HTERT RPE-1 (cell line): ENCODE measurements around the gene EPC2.
"Not testable (repeated sequence)": the region's sequence is repeated elsewhere in the genome, so short reads cannot be mapped to it uniquely, and the experiment has no call there.

ENCODE experiments used
- in situ Hi-C: fragments of 300-500 bp; cut with MboI; formaldehyde crosslinking; loops from 4 replicates; pipeline ENCODE4 v1.14.3; 2020; ENCODE audit warnings: low sequenced_read_pairs

EPC2 gene

GRCh38 chr2:148674063-148675020 lies 29.8 kb downstream of the EPC2 start:
- in situ Hi-C loops = no loop called here

GRCh38 chr2:148675708-148676107 lies 31.2 kb downstream of the EPC2 start:
- in situ Hi-C loops = no loop called here

GRCh38 chr2:148678302-148679179 lies 34.0 kb downstream of the EPC2 start:
- in situ Hi-C loops = not testable (repeated sequence)

DNA sequence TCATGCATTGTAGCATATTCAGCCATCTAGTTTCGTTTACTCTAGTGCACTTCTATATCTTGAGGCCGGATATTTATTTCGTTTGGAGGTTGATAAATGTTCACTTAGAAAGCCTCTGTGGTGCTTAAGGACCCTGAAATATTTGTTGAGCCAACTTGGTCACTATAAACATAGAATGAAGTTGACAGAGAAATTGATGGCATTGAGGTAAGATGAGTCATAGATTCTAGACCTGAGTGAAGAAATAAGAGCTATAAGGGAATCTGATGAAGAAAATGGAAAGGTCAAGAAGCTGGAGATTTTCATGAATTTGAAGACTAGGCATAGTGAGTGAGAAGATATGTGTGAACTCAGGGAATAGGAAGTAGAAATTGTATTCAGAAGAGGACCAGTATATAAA lies 35.9 kb downstream of the EPC2 start:
- in situ Hi-C loops = no loop called here

- in situ Hi-C loops = no loop called here
These were observed 36.9 kb downstream of the EPC2 start for GRCh38 chr2:148681443-148681842.

DNA sequence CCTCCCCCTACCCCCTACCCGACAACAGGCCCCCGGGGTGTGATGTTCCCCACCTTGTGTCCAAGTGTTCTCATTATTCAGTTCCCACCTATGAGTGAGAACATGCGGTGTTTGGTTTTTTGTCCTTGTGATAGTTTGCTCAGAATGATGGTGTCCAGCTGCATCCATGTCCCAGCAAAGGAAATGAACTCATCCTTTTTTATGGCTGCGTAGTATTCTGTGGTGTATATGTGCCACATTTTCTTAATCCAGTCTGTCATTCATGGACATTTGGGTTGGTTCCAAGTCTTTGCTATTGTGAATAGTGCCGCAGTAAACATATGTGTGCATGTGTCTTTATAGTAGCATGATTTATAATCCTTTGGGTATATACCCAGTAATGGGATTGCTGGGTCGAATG lies 37.3 kb downstream of the EPC2 start:
- in situ Hi-C loops = not testable (repeated sequence)

DNA sequence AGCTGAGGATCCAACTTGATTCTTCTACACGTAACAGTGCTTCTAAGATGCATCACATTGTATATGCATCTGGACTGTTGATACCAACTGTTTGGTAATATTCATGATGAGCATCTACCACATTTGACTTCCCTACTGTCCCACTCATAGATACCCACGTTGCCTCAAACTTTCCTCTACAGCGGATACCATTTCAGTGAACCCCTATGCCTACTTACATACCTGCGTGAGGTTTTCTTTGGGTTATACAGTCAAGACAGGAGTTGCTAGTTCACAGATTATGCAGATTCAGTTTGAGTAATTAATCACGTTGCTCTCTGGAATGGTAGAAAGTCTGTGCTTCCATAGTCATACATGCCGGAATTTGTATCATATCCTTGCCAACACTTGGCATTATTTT lies 40.0 kb downstream of the EPC2 start:
- in situ Hi-C loops = no loop called here

DNA sequence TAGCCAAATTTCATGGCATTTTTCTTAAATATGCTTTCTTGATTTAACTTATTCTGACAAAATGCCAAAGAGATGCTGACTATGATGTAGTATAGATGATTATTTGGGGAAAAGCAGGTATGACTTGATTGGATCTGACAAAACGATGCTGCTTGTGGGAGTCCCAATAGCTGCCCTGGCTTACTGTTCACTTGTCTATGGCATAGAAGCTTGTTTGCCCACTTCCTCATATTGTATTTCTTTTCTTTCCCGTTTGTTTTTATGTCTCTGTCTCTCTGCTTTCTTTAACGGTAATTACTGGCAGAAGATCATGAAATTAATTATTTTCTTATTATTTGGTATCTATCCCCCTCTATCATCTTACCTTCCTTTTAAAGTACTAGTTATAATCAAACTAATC lies 43.0 kb downstream of the EPC2 start:
- in situ Hi-C loops = no loop called here

- in situ Hi-C loops = not testable (repeated sequence)
These were observed 43.5 kb downstream of the EPC2 start for GRCh38 chr2:148688011-148688410.

GRCh38 chr2:148696985-148697384 lies 52.4 kb downstream of the EPC2 start:
- in situ Hi-C loops = no loop called here

GRCh38 chr2:148699830-148700229 lies 55.3 kb downstream of the EPC2 start:
- in situ Hi-C loops = no loop called here

DNA sequence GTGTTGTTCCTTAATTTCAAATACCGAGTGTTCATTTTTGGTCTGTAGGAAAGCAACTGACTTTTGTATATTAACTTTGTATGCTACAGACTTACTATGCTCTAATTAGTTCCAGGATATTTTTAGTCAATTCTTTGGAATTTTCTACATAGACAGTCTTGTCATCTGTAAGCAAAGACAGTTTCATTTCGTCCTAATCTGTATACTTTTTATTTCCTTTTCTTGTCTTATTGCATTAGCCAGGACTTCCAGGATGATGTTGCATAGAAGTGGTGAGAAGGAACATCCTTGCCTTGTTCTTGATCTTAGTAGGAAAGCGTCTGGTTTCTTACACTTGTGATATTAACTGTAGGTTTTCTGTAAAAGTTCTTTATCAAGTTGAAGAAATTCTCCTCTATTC lies 56.5 kb downstream of the EPC2 start:
- in situ Hi-C loops = no loop called here

- in situ Hi-C loops = no loop called here
These were observed 57.3 kb downstream of the EPC2 start for GRCh38 chr2:148701877-148702276.

DNA sequence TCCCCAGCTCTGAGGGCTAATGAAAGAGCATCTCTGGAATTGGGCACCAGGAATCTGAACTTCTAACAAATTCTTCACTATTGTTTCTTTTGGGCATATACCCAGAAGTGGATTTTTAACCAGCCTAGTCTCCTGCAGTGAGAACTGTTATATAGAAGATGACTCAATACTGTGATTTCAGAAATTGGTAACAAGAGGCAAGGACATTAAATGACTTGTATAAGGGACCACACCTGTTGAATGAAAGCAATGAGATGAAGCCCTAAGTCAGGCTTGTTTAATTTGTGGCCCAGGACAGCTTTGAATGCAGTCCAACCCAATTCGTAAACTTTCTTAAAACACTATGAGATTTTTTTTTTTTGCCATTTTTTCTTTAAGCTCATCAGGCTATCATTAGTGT lies 57.9 kb downstream of the EPC2 start:
- in situ Hi-C loops = no loop called here

GRCh38 chr2:148704247-148704646 lies 59.7 kb downstream of the EPC2 start:
- in situ Hi-C loops = no loop called here

GRCh38 chr2:148716378-148716920 lies 71.9 kb downstream of the EPC2 start:
- in situ Hi-C loops = no loop called here

GRCh38 chr2:148718039-148718438 lies 73.5 kb downstream of the EPC2 start:
- in situ Hi-C loops = no loop called here

GRCh38 chr2:148719195-148719749 lies 74.7 kb downstream of the EPC2 start:
- in situ Hi-C loops = no loop called here

DNA sequence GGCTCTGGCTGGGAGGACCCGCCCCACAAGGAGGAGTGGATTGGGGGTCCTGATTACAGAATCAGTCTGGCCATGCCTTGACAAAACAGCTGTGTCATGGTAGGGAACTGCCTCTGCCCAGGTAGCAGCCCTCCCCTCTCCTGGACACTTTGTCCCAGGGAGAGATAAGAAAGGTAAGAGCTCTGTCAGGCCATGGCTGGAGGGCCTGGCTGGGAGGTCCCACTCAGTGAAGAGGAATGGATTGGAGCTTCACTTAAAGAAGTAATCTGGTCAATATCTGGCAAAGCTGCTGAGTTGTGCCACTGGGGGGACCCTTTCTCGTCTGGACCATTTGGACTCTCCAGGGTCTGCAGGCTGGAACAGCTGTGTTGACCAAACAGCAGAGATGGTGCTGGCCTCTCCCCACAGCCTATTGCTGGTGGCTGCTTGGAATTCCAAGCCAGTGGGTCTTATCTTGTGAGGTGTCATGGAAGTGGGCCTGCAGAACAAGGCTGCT lies 75.4 kb downstream of the EPC2 start:
- in situ Hi-C loops = no loop called here

- in situ Hi-C loops = no loop called here
These were observed 76.0 kb downstream of the EPC2 start for GRCh38 chr2:148720501-148721001.

- in situ Hi-C loops = no loop called here
These were observed 77.0 kb downstream of the EPC2 start for GRCh38 chr2:148721520-148721931.
